ENCODE measurements around the gene ANP32A.

Gene ANP32A

DNA sequence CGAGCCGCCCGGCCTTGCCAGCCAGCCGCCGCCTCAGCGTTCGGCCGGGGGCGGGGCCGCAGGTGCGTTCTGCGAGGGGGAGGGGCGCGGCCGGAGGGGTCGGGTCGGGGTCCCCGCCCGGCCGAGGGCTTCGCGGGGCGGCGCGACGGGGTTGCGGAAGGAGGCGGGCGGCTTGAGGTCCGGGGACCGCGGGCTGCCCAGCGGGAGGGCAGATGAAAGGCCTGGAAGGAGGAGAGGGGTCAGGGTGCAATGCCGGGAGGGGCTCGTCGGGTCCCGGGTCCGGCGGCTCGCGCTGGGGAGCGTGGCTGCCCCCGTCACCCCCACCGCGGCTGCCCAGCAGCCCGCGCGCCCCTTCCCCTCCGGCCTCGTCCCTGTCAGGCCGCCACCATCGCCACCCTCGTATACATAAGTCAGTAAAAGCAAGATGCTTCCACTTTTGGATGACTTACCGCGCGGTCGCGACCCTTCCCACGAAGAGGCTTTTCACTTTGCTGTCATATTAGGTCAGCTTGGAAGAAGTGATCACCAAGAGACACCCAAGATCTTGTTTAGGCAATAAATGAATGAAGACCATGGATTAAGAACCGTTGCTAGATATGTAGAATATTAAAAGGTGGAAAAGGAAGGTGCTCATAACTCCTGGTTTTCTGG lies 620 bp upstream of the ANP32A start:
- no peak for DNase-seq (ENCODE audit: low read depth in 3 of 3, low spot score in 1 of 3)

DNA sequence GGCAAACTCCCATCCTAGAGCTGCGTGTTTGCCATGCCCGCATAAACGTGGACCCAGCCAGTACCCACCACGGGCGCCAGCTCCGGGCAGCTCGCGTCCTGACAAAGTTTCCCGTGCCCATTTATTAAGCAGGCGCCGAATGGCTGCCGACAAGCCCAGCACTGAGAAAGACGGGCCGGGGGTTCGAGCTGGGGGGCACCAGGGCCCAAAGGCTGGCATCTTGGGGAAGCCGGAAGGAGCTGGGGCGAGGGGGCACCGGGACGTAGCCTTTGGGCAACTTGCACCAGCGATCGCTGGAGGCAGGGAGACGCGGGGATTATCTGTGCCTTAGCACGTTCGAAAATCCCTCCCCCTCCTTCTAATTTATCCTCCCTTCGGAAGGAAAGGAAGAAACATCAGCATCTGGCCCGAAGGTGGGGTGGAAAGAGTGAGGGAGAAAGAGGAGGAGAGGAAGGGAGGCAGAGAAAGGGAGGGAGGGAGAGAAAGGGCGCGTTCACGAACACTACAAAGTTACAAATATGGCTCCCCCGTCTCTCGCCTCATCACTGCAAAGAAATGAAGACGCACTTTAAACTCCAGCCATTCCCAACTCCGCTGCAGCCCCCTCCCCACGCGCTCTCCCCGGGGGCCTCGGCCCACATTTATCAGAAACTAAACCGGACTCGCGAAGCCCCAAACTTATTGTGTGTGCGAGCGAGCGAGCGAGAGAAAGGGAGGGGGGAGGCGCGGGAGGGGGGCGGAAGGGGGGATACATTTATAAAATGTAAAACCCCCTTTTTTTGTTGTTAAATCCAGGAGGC lies 1.0 kb downstream of the ANP32A start:
- DNase-seq (ENCODE audit: low read depth in 3 of 3, low spot score in 1 of 3), result peak in 1 of 3 donors; percentile 35

DNA sequence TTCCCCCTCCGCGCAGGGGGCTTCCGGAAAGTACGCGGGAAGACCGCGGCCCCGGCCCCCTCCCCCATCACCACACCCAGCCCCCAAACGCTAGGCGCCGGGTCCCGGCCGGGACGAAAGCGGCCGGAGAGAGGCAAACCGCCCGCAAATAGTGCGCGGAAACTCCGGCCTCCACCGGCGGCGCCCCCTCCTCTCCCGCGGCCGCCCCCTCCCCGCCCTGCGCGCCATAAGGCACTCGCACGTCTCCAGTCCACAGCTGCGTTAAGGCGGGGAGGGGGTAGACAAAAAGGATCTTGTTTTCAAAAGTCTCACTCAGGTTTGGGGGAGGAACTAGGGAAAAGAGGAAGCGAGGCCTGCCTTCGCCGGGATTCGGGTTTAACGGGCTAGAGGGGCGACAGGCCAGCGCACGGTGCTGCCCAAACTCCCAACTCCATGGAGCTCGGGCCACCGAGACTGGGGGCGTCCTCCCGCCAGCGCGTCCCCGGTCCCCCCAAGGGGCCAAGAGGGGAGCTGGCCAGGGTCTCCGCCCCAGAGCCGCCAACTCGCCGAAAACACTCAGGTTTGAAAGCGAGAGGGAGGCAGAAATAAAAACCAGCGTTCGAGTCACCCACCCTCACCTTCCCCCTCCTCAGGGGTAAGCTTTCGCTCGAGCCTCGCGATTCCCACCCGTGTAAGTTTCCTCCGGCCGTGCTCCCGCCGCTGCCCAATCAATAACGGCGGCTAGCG lies 1.8 kb downstream of the ANP32A start:
- DNase-seq (ENCODE audit: low read depth in 3 of 3, low spot score in 1 of 3), result peak in 1 of 3 donors; percentile 37

GRCh38 chr15:68818066-68818768 lies 2.5 kb downstream of the ANP32A start:
- DNase-seq (ENCODE audit: low read depth in 3 of 3, low spot score in 1 of 3), result peak in 1 of 3 donors; percentile 56

DNA sequence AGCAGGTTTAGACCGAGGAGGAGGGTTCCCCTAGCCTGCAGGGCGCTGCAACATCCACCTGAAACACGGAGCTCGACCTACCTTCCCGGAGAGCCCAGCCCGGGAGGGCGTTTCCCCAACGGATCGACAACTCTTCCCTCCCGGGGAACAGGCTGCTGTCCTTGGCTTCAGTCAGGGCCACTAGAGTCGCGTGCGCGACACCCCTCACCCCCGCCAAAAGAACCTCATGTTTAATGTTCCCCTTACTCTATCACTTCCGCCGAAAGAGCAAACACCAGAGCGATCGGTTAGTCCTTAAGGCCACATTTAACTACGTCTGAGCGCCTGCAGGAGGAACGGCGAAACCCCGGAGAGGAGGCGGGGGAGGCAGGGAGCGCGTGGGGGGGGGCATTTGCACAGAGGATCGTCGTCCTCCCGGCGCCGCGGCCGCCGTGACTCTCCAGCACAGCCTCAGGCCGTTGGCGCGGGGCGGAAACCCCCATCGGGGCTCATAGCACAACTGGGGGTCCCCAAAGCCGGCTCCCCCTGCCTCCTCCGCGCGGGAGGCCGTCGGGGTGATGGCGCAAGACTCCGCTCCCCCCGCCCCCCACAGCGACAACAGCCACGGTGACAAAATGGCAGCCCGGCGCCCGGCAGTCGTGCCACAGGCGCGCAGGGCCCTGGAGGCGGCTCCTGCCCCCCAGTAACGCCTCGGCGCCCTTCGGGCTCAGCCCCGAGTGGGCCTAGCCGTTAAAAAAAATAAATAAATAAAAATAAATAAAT lies 3.2 kb downstream of the ANP32A start:
- DNase-seq (ENCODE audit: low read depth in 3 of 3, low spot score in 1 of 3), result peak in 2 of 3 donors; percentile 43 to 63

DNA sequence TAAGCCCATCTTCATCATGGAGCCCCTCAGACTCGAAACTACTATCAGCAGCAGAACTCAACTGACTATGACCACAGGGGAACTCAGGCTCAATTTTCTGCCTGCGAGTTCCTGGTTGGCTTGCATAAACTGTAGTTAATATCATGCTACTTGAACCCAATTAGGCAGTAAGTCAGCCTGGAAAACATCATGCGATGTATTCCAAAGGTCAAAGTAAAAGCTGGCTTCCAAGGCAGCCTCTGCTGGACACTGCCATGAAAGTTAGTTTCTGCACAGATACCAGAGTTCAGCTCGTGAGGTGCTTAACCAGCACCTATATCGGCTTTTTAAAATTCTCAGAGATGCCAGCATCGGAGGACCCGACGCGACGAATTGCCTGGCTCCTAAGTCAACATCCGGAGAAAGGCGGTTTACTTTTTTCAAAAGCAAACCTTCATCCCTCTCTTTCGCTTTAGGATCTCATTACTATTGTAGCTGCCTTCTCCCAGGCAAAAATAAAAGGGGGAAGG lies 3.8 kb downstream of the ANP32A start:
- DNase-seq (ENCODE audit: low read depth in 3 of 3, low spot score in 1 of 3), result no peak

- no peak for DNase-seq (ENCODE audit: low read depth in 3 of 3, low spot score in 1 of 3)
These were observed 4.5 kb downstream of the ANP32A start for GRCh38 chr15:68816158-68816557.

DNA sequence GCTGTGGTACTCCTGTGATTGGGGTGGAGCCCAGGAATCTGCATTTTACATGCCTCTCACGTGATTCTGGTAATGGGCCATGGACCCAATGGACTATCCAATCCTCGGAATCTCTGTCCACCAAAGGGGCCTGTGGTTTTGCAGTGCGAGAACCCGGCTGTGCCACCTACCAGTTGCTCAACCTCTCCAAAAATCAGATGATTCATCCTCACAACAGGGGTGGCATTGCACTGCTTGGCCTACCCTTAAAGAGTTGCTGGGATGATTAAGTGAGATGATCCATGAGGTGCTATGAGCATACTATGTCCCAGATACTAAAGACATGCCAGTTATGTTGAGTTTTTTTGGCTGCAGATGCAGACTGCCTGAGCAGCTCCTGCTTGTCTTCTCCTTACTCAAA lies 5.1 kb downstream of the ANP32A start:
- DNase-seq (ENCODE audit: low read depth in 3 of 3, low spot score in 1 of 3), result no peak

DNA sequence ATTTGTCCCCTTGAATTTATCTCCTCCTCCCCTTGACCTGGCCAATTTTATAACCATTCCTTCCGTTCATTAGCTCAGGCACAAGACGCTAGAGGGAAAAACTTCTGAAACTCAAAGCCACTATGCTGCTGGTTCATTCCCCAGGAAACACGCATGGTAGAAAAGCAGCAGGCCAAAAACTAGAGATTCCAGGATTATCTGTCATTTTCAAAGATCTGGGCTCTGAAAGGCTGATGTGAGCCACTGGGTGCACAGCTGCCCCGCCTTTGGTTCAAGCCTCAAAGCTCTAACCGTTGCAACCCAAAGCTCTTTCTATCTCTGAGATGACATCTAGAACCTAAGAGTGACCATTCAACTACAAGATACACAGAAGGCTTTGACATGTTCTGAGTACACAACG lies 6.1 kb downstream of the ANP32A start:
- DNase-seq (ENCODE audit: low read depth in 3 of 3, low spot score in 1 of 3), result no peak

DNA sequence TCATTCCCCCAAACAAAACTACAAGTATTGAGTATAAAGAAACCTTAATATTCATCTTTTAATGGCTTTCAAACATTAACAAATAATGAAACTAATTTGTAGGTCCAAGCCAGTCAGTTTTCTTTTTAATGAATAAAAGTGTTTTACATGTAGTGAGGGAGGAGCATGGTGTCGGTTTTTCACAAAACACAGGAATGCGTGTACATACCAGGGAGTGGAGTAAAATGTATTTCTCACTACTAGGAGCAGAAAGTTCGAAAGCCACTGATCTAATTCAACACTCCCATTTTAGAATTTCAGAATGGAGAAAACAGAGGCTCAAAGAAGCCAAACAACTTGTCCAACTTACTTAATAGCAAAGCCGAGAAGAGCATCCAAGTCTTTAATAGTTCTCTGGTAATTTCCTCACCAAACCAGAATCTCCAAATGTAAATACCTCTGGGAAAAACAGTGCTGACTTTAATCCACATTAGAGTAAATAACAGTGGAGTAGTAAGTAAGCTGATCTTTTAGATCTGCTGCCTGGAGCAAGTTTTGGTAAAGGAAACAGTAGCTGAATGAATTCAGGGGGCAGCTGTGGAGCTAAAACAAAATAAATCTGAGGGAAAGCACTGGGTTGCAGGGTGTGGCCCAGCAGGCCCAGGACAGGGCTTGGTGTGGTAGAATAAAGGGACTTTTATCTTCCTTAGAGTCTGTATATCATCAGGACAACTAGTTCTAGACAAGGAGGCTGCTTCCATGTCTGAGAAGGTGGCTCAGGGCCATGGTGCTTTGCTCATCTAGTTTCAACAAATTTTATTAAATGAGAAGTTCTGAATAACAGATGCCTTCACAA lies 7.9 kb downstream of the ANP32A start:
- no peak for DNase-seq (ENCODE audit: low read depth in 3 of 3, low spot score in 1 of 3)

DNA sequence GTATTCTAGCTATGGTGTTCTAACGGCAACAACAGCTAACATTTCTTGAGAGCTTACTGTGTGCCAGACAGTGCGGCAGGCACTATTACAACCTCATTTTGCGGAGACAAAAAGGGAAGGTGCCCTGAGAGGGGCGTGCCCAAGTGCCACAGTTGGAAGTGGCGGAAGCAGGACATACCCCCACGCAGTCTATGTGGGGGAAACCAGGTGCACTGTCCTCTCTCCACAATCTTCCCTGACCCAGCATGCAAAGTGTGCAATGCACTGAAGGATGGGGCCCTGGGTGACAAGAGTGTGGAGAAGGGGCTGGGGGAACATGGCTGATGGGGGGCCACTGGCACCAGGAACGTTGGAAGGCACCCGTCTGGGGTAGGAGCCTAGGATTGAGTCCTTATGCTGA lies 8.6 kb downstream of the ANP32A start:
- no peak for DNase-seq (ENCODE audit: low read depth in 3 of 3, low spot score in 1 of 3)

GRCh38 chr15:68809517-68809916 lies 11.2 kb downstream of the ANP32A start:
- no peak for DNase-seq (ENCODE audit: low read depth in 3 of 3, low spot score in 1 of 3)

GRCh38 chr15:68808770-68809169 lies 11.9 kb downstream of the ANP32A start:
- no peak for DNase-seq (ENCODE audit: low read depth in 3 of 3, low spot score in 1 of 3)

- DNase-seq (ENCODE audit: low read depth in 3 of 3, low spot score in 1 of 3), result no peak
These were observed 12.6 kb downstream of the ANP32A start for GRCh38 chr15:68808091-68808490.

- DNase-seq (ENCODE audit: low read depth in 3 of 3, low spot score in 1 of 3), result no peak
These were observed 13.4 kb downstream of the ANP32A start for GRCh38 chr15:68807249-68807648.

DNA sequence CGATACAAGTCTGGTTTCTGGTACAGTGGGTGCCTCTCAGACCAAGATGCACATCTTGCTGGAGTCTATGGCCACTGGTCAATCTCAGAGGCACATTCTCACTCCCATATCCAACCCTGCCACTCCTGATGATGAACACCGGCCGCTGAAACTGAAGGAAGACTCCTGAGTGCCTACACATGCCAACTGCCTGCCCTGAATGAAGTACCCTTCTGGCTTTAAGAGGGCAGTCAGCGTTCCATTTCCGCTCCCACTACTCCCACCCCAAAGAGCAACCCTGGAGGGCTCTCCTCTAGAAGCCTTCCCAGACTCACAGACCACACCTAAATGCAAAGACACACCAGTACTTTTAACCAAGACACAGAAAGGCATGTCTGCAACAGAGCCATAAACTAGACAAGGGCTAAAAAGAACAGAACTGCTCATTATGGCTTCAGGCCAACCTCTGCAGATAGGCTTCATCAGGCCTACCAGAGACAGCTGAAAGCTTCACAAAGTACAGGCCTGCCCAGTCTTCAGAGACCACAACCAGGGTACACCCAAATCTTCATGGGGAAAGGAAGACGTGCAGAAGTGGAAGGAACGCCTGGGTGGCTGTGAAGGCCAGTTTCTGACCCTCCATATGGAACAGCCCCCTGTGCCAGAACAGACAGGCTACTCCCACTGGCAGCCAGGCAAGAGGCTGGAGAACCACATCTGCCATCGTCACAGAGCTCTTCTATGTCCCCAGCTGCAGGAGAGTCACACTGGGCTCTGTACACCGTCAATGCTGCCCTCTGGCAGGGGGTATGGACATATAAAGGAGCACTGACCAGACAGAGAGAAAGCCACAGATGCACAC lies 14.3 kb downstream of the ANP32A start:
- DNase-seq (ENCODE audit: low read depth in 3 of 3, low spot score in 1 of 3), result no peak

DNA sequence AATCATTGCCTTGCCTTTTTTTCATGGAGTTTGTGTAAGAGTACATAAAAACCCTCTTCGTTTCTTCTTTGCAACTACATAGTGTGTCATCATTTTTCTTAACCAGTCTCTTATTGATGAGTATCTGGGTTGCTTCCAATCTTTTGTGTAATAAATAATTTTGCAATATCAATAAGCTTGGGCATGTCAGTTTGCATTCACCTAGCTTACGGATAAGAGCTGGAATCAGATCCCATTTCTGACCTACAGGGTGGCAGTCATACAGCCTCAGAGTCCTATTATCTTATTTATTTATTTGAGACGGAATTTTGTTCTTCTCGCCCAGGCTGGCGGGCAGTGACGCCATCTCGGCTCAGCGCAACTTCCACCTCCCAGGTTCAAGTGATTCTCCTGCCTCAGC lies 18.3 kb downstream of the ANP32A start:
- no peak for DNase-seq (ENCODE audit: low read depth in 3 of 3, low spot score in 1 of 3)

DNA sequence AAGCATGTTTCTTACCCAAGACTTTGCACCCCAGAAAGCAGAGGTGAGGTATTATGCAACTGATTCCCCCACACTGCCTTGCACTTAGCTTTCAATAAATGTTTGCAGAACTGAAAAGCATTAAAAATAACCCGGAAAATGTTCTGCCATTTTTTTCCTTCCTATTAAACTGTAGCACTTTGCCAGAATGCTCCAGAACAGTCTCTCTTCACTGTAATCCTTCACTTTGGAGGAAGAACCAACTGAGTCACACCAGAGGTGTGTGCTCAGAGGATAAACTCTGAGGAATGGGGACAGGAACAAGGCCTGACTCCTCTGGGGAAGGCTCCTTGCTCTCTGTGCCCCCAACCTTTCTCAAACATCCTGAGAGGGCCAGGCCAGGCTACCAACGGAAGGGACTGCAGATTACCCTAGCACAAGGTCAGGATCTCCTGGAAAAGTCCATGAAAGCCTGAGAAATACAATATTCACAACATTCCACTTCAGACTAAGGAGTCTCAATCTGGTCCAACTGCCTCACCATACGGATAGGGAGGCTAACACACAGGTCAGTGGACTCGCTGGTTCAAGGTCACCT lies 19.0 kb downstream of the ANP32A start:
- DNase-seq (ENCODE audit: low read depth in 3 of 3, low spot score in 1 of 3), result no peak
